Activated naive CD8-positive, alpha-beta T cell treated with anti-CD3 and anti-CD28 coated beads for 36 hours (primary cell): Measurements from ENCODE around the gene ACSS3. TPM values are rescaled to one million over a fixed set of nuclear protein-coding genes. Genes with fewer than 3 reads are reported as not detected.

ENCODE experiments used
- DNase-seq: peaks from one replicate; pipeline ENCODE4 v3.0.0; 2021
- H3K27ac Mint-ChIP-seq: one replicate; pipeline ENCODE4 v1.8.0; 2022; ENCODE audit warnings: mild to moderate bottlenecking, moderate library complexity, mixed read lengths
- H3K27me3 Mint-ChIP-seq: one replicate; pipeline ENCODE4 v1.8.0; 2022; ENCODE audit warnings: mild to moderate bottlenecking, mixed read lengths
- H3K36me3 Mint-ChIP-seq: one replicate; pipeline ENCODE4 v1.8.0; 2021; ENCODE audit warnings: mild to moderate bottlenecking, mixed read lengths
- H3K4me1 Mint-ChIP-seq: one replicate; pipeline ENCODE4 v1.8.0; 2021; ENCODE audit warnings: mixed read lengths
- H3K4me3 Mint-ChIP-seq: one replicate; pipeline ENCODE4 v1.8.0; 2022; ENCODE audit warnings: mild to moderate bottlenecking, moderate library complexity, mixed read lengths
- H3K9me3 Mint-ChIP-seq: one replicate; pipeline ENCODE4 v1.8.0; 2022; ENCODE audit warnings: mixed read lengths
- total RNA-seq, 2 experiments: library from RNA; stranded (reverse); gene quantifications; one replicate each; pipeline ENCODE4 v1.2.3, GENCODE V29; 2021

Gene ACSS3
- total RNA-seq, 2 experiments from 2014 or later, result not detected

DNA sequence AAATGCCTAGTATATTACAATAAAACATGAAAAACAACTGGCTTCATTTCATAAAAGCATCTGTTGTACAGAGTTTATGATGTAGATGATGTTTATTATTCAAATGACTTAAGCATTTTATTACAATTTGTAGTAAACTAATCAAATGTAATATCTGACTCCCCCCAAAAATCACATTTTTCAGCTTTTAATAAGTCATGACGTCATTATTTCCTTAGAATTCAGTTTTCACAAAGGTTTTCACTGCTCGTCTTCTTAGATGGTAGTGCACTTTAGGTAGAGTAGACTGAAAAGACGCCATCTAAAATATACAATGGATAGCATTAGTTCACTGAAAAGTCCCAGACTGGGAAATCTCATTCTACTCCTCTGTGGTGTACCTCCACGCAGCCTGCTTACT lies 181.5 kb downstream of the ACSS3 start:
- no peaks in the 10 kb centered on the region for H3K4me1 Mint-ChIP-seq
- H3K9me3 Mint-ChIP-seq, result no peaks in the 10 kb centered on the region
- no peaks in the 10 kb centered on the region for H3K27me3 Mint-ChIP-seq
- no peak overlapping the region for H3K4me3 Mint-ChIP-seq
- no peak for DNase-seq
- no peak overlapping the region for H3K27ac Mint-ChIP-seq
- no peaks in the 10 kb centered on the region for H3K36me3 Mint-ChIP-seq

- H3K36me3 Mint-ChIP-seq, result no peaks in the 10 kb centered on the region
- no peaks in the 10 kb centered on the region for H3K9me3 Mint-ChIP-seq
- H3K4me3 Mint-ChIP-seq, result no peak overlapping the region
- H3K27me3 Mint-ChIP-seq, result no peaks in the 10 kb centered on the region
- H3K4me1 Mint-ChIP-seq, result no peaks in the 10 kb centered on the region
- no peak for DNase-seq
- H3K27ac Mint-ChIP-seq, result no peak overlapping the region
These were observed 183.8 kb downstream of the ACSS3 start for GRCh38 chr12:81261508-81262207.

DNA sequence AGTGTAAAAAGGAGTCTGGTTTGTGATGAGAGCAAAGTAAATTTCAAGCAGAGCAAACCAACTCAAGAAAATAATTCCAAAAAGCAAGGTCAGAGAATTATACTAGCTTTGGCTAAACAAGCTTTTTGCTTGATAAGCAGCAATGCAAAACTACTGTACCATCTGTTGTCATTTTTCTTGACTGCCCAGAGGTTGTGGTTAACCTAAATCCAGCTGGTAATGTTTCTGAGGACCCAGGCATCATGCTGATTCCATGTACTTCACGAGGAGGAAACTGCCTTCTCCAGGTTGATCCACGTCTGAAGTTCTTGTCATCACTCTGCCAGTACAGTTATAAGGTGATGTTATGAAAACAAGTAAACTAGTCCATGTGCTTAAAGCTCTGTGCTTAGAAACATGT lies 185.2 kb downstream of the ACSS3 start:
- Mint-ChIP-seq H3K4me3 (no peak overlapping the region), H3K4me1 (no peaks in the 10 kb centered on the region), H3K27me3 (no peaks in the 10 kb centered on the region), H3K9me3 (no peaks in the 10 kb centered on the region), H3K36me3 (no peaks in the 10 kb centered on the region), H3K27ac (no peak overlapping the region)
- DNase-seq, result no peak

- no peak overlapping the region for H3K27ac Mint-ChIP-seq
- no peak overlapping the region for H3K4me3 Mint-ChIP-seq
- H3K9me3 Mint-ChIP-seq, result no peaks in the 10 kb centered on the region
- H3K4me1 Mint-ChIP-seq, result no peaks in the 10 kb centered on the region
- DNase-seq, result no peak
- no peaks in the 10 kb centered on the region for H3K36me3 Mint-ChIP-seq
- H3K27me3 Mint-ChIP-seq, result no peaks in the 10 kb centered on the region
These were observed 192.5 kb downstream of the ACSS3 start for GRCh38 chr12:81270385-81270784.

DNA sequence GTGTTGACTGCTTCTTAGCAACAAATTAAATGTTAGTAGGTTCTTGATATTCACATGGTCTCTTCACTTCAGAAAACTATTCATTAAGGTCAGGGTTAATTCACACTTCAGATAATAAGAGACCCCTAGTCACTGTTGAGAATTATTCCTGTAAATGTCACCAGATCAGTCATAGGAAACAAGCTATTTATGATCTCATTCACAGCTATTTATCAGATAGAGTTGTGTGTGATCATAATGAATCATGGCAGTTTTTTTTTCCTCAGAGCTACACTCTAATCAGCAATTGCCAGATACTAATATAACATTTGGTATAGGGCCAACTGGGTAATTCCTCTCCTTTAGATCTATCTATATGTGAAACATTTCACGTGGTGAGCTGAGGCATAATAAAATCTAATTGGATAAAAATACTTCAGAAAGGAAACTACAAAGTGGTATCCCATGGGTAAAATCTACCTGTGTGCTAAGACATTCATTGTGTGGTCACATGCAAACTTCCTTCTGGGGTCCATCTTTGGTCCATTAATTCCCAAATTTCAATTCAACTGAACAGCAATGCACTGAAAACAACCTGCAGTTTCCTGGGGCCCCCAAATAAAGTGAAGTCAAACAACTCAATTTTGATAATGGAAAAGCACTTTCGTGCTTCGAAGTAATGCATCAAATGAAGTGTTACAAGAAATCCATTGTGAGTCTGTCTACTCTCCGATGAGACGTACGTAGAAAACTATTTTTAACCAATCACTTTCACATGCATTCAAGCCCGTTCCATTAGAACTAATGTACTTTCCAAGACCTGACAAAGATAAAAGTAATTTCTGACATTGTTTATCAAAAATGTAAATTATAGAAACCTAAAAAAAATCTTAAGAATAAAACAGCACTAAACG lies 197.0 kb downstream of the ACSS3 start:
- H3K36me3 Mint-ChIP-seq, result no peaks in the 10 kb centered on the region
- H3K4me3 Mint-ChIP-seq, result no peak overlapping the region
- H3K27me3 Mint-ChIP-seq, result no peaks in the 10 kb centered on the region
- H3K9me3 Mint-ChIP-seq, result no peaks in the 10 kb centered on the region
- no peaks in the 10 kb centered on the region for H3K4me1 Mint-ChIP-seq
- no peak for DNase-seq
- no peak overlapping the region for H3K27ac Mint-ChIP-seq

DNA sequence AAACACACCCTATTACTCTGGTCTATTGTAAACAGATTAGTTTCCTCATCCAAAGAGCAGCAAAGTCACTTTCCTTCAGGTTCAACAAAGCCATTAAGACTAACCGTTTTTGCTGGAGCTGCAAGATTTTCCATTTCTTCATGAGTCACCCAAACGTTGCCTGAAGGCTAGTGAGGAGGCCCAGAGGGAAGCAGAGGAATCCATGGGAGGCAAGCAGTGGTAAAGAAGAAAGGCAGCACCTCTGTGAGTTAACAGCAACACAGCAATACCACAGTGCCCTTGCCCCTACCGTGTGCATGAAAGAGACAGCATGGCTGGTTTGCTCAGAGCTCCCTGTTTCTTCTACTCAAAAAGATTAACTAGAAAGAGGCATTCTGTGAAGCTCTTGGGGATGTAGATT lies 206.3 kb downstream of the ACSS3 start:
- no peak overlapping the region for H3K4me3 Mint-ChIP-seq
- H3K9me3 Mint-ChIP-seq, result no peaks in the 10 kb centered on the region
- no peak for DNase-seq
- H3K27ac Mint-ChIP-seq, result no peak overlapping the region
- no peaks in the 10 kb centered on the region for H3K27me3 Mint-ChIP-seq
- no peaks in the 10 kb centered on the region for H3K36me3 Mint-ChIP-seq
- no peaks in the 10 kb centered on the region for H3K4me1 Mint-ChIP-seq

DNA sequence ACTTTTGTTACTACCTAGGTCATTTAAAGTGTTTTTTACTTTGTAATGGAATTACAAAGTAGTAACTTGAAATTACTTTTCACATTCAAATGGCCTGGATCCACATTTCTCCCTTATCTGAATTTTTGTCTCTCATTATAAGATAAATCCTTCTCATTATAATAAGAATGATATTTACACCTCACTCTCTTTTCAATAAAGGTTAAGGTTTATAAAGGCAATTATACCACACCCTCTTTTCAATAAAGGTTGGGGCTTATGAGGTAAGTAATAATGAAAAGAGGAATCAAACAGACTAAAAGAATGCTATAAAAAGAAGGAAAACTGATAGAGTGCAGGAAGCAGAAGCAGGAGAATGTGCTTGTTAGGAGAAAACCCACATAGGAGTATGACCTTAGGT lies 210.8 kb downstream of the ACSS3 start:
- Mint-ChIP-seq H3K4me3 (no peak overlapping the region), H3K27me3 (no peaks in the 10 kb centered on the region), H3K9me3 (peaks cover 3% of the 10 kb centered on the region), H3K4me1 (no peaks in the 10 kb centered on the region), H3K27ac (no peak overlapping the region), H3K36me3 (no peaks in the 10 kb centered on the region)
- no peak for DNase-seq

GRCh38 chr12:81294325-81295190 lies 216.7 kb downstream of the ACSS3 start:
- peaks cover 3% of the 10 kb centered on the region for H3K9me3 Mint-ChIP-seq
- DNase-seq, result no peak
- H3K36me3 Mint-ChIP-seq, result no peaks in the 10 kb centered on the region
- no peak overlapping the region for H3K4me3 Mint-ChIP-seq
- H3K4me1 Mint-ChIP-seq, result no peaks in the 10 kb centered on the region
- no peaks in the 10 kb centered on the region for H3K27me3 Mint-ChIP-seq
- no peak overlapping the region for H3K27ac Mint-ChIP-seq

DNA sequence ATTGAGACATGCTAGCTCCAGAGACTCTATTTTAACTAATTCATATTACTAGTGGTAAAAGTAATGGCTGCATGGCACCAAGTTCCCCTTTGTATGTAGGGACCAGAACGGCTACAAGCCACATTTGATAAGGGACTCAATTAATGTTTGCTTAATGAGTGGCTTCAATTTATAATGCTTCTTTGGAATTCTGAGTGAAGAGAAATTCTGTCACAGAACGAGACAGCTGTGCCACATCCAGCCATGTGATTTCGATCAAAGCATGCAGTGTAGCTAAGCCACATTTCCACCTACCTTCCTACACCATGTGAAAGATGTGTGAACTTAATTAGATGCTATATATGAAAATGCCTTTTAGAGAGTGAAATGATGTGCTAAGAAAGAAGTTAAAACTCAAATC lies 217.4 kb downstream of the ACSS3 start:
- no peaks in the 10 kb centered on the region for H3K27me3 Mint-ChIP-seq
- no peak overlapping the region for H3K4me3 Mint-ChIP-seq
- no peak for DNase-seq
- no peaks in the 10 kb centered on the region for H3K4me1 Mint-ChIP-seq
- no peak overlapping the region for H3K27ac Mint-ChIP-seq
- H3K9me3 Mint-ChIP-seq, result peaks cover 3% of the 10 kb centered on the region
- no peaks in the 10 kb centered on the region for H3K36me3 Mint-ChIP-seq

DNA sequence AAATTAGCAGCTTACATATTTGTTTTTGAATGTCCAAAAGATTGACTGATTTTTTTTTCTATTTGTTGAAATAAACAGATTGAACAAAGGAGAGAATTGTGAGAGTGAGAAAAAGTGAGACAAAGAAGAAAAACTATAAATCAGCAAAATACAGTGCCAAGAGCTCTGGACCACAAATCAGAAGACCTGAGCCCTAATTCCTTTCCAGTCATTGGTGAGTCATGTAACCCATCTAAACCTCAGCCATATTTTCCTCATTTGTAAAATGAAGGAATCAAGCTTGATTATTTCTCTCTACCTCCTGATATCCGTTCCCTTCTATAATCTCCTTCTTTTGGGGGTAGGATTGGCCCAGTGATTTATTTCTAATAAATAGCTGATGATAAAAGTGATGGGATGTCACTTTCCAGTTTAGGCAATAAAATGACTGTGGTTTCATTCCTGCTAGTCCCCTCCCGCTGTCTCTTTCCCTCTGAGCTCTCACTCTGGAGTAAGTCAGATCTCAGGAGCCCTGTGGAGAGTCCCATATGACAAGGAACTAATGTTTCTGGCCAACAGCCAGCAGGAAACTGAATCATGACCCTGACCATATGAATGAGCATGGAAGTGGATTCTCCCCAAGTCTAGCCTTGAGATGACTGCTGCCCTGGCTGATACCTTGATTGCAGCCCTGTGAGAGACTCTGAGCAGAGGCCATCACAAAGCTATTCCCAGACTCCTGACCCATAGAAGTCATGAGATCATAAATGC lies 218.9 kb downstream of the ACSS3 start:
- Mint-ChIP-seq H3K4me3 (no peak overlapping the region), H3K4me1 (no peaks in the 10 kb centered on the region), H3K27ac (no peak overlapping the region), H3K36me3 (no peaks in the 10 kb centered on the region), H3K9me3 (peaks cover 3% of the 10 kb centered on the region), H3K27me3 (no peaks in the 10 kb centered on the region)
- DNase-seq, result no peak

- Mint-ChIP-seq H3K4me1 (no peaks in the 10 kb centered on the region), H3K36me3 (no peaks in the 10 kb centered on the region), H3K9me3 (peaks cover 3% of the 10 kb centered on the region), H3K27ac (no peak overlapping the region), H3K27me3 (no peaks in the 10 kb centered on the region), H3K4me3 (no peak overlapping the region)
- no peak for DNase-seq
These were observed 219.7 kb downstream of the ACSS3 start for GRCh38 chr12:81297601-81298000.

- Mint-ChIP-seq H3K36me3 (no peaks in the 10 kb centered on the region), H3K4me3 (no peak overlapping the region), H3K4me1 (no peaks in the 10 kb centered on the region), H3K27me3 (no peaks in the 10 kb centered on the region), H3K27ac (no peak overlapping the region), H3K9me3 (no peaks in the 10 kb centered on the region)
- no peak for DNase-seq
These were observed 222.6 kb downstream of the ACSS3 start for GRCh38 chr12:81300454-81300853.

DNA sequence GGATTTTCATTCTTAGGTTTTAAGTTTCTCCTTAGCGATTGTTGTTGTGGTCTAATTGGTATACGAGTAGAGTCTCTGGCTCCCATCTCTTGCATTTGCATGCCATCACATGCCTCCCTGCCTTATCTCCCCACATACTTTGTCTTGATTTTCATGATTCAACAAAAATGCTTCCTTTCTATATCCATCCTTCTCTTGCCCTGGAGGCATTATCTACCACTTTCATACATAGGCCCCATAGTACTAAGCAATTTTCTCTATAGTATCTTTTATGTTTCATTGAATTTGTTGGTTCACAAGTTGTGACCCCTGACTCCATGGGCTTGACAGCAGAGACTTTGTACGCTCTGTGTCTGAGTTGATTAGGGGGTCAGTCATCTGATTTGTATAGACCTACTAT lies 226.1 kb downstream of the ACSS3 start:
- Mint-ChIP-seq H3K4me1 (no peaks in the 10 kb centered on the region), H3K27ac (no peak overlapping the region), H3K4me3 (no peak overlapping the region), H3K9me3 (no peaks in the 10 kb centered on the region), H3K36me3 (no peaks in the 10 kb centered on the region), H3K27me3 (no peaks in the 10 kb centered on the region)
- DNase-seq, result no peak
